HG03442 (cell line): ENCODE data around the gene ACVR2B.

Experiments
- ATAC-seq: cut with Tn5 transposase; IDR thresholded peaks from one replicate; pipeline ENCODE4 v1.9.1; 2021; ENCODE audit warnings: mild to moderate bottlenecking, moderate library complexity; ENCODE audit not compliant: unreplicated experiment

Gene ACVR2B

GRCh38 chr3:38524141-38524739 lies 70.5 kb downstream of the ACVR2B start:
- ATAC-seq = no peak

GRCh38 chr3:38526792-38527191 lies 73.1 kb downstream of the ACVR2B start:
- ATAC-seq = no peak

- no peak for ATAC-seq
Measured at GRCh38 chr3:38528457-38528856, 74.8 kb downstream of the ACVR2B start.

GRCh38 chr3:38532529-38532928 lies 78.8 kb downstream of the ACVR2B start:
- no peak for ATAC-seq

- no peak for ATAC-seq
Measured at GRCh38 chr3:38533285-38533976, 79.7 kb downstream of the ACVR2B start.

GRCh38 chr3:38534180-38534579 lies 80.5 kb downstream of the ACVR2B start:
- ATAC-seq = no peak

GRCh38 chr3:38534604-38535003 lies 80.9 kb downstream of the ACVR2B start:
- ATAC-seq = no peak

GRCh38 chr3:38536671-38537070 lies 83.0 kb downstream of the ACVR2B start:
- ATAC-seq = no peak

GRCh38 chr3:38538773-38539353 lies 85.2 kb downstream of the ACVR2B start:
- no peak for ATAC-seq

GRCh38 chr3:38541806-38542205 lies 88.1 kb downstream of the ACVR2B start:
- ATAC-seq = no peak
